ENCODE results near the gene KCNH2. TPM values are rescaled to one million over a fixed set of nuclear protein-coding genes. Genes with fewer than 3 reads are reported as not detected.

Gene KCNH2
- polyA plus RNA-seq, 3 donors: not detected

GRCh38 chr7:150919160-150919559, 59.0 kb downstream of the KCNH2 start:
- Mint-ChIP-seq H3K27ac (no peak overlapping the region), H3K4me1 (peaks cover 2% of the 10 kb centered on the region), H3K36me3 (no peaks in the 10 kb centered on the region), H3K4me3 (no peak overlapping the region), H3K27me3 (ENCODE audit: low read depth in 3 of 3) (peaks cover 16 to 23% (median 19%) of the 10 kb centered on the region in 3 donors), H3K9me3 (no peaks in the 10 kb centered on the region)
- Histone ChIP-seq H3K4me1 (ENCODE audit: control insufficient read depth in 1 of 2, insufficient read depth in 2 of 2, low read length in 2 of 2) (no peaks in the 10 kb centered on the region), H3K27me3 (ENCODE audit: control insufficient read depth in 2 of 2, insufficient read depth in 2 of 2, low read length in 2 of 2) (peaks cover 5% of the 10 kb centered on the region in 2 donors), H4K20me1 (ENCODE audit: insufficient read depth, low read length) (no peaks in the 10 kb centered on the region), H3K36me3 (replicated peaks in 1 of 2; ENCODE audit: control insufficient read depth in 1 of 2, insufficient read depth in 2 of 2, low read length in 2 of 2) (no peaks in the 10 kb centered on the region), H3K27ac (ENCODE audit: low read depth in 1 of 2, low read length in 2 of 2) (no peak overlapping the region), H3K9ac (ENCODE audit: insufficient read depth, low read length, poor library complexity, severe bottlenecking) (no peak overlapping the region), H3K79me2 (ENCODE audit: insufficient read depth, low read length) (no peaks in the 10 kb centered on the region), H3K9me3 (replicated peaks in 1 of 2; ENCODE audit: control insufficient read depth in 1 of 2, insufficient read depth in 1 of 2, low read length in 2 of 2) (no peaks in the 10 kb centered on the region), H3K4me3 (replicated peaks in 1 of 3; ENCODE audit: low read depth in 2 of 3, low read length in 3 of 3) (no peak overlapping the region), H2AFZ (ENCODE audit: insufficient read depth, low read depth, low read length, poor library complexity, severe bottlenecking) (no peak overlapping the region), H3K4me2 (replicated peaks; ENCODE audit: extremely low read depth, low read length, poor library complexity, severe bottlenecking) (no peak overlapping the region)
- no peak for DNase-seq
- WGBS (ENCODE audit: insufficient coverage): 93% methylated on average over 4 of the region's 10 CpGs
- no peak for TF ChIP-seq CTCF (IDR thresholded peaks at IDR 0.05)
- intact Hi-C loops (cut with micrococcal nuclease): no loop called here

GRCh38 chr7:150918378-150918777, 59.7 kb downstream of the KCNH2 start:
- Mint-ChIP-seq H3K9me3 (no peaks in the 10 kb centered on the region), H3K27me3 (ENCODE audit: low read depth in 3 of 3) (peaks cover 20 to 23% (median 22%) of the 10 kb centered on the region in 3 donors), H3K4me3 (no peak overlapping the region), H3K36me3 (no peaks in the 10 kb centered on the region), H3K4me1 (peaks cover 2% of the 10 kb centered on the region), H3K27ac (no peak overlapping the region)
- intact Hi-C loops (cut with micrococcal nuclease): no loop called here
- Histone ChIP-seq H3K4me3 (replicated peaks in 1 of 3; ENCODE audit: low read depth in 2 of 3, low read length in 3 of 3) (no peak overlapping the region), H4K20me1 (ENCODE audit: insufficient read depth, low read length) (no peaks in the 10 kb centered on the region), H3K27ac (ENCODE audit: low read depth in 1 of 2, low read length in 2 of 2) (no peak overlapping the region), H3K4me2 (replicated peaks; ENCODE audit: extremely low read depth, low read length, poor library complexity, severe bottlenecking) (no peak overlapping the region), H3K9me3 (replicated peaks in 1 of 2; ENCODE audit: control insufficient read depth in 1 of 2, insufficient read depth in 1 of 2, low read length in 2 of 2) (no peaks in the 10 kb centered on the region), H3K36me3 (replicated peaks in 1 of 2; ENCODE audit: control insufficient read depth in 1 of 2, insufficient read depth in 2 of 2, low read length in 2 of 2) (no peaks in the 10 kb centered on the region), H3K9ac (ENCODE audit: insufficient read depth, low read length, poor library complexity, severe bottlenecking) (no peak overlapping the region), H2AFZ (ENCODE audit: insufficient read depth, low read depth, low read length, poor library complexity, severe bottlenecking) (no peak overlapping the region), H3K4me1 (ENCODE audit: control insufficient read depth in 1 of 2, insufficient read depth in 2 of 2, low read length in 2 of 2) (no peaks in the 10 kb centered on the region), H3K79me2 (ENCODE audit: insufficient read depth, low read length) (no peaks in the 10 kb centered on the region), H3K27me3 (ENCODE audit: control insufficient read depth in 2 of 2, insufficient read depth in 2 of 2, low read length in 2 of 2) (peaks cover 5% of the 10 kb centered on the region in 2 donors)
- 95% methylated on average over 6 of the region's 6 CpGs for WGBS (ENCODE audit: insufficient coverage)
- no peak for TF ChIP-seq CTCF (IDR thresholded peaks at IDR 0.05)
- DNase-seq: no peak
